NCI-H69 (cell line): ENCODE results near the gene CD207.
A peak's percentile ranks its signal among the peaks of the same experiment; 100 is the strongest.

ENCODE experiments used
- DNase-seq: peaks from one replicate; lab custom pipeline; 2025; lab: John Stamatoyannopoulos, UW

The CD207 gene

GRCh38 chr2:70793450-70793849, 42.2 kb downstream of the CD207 start:
- DNase-seq, result no peak

DNA sequence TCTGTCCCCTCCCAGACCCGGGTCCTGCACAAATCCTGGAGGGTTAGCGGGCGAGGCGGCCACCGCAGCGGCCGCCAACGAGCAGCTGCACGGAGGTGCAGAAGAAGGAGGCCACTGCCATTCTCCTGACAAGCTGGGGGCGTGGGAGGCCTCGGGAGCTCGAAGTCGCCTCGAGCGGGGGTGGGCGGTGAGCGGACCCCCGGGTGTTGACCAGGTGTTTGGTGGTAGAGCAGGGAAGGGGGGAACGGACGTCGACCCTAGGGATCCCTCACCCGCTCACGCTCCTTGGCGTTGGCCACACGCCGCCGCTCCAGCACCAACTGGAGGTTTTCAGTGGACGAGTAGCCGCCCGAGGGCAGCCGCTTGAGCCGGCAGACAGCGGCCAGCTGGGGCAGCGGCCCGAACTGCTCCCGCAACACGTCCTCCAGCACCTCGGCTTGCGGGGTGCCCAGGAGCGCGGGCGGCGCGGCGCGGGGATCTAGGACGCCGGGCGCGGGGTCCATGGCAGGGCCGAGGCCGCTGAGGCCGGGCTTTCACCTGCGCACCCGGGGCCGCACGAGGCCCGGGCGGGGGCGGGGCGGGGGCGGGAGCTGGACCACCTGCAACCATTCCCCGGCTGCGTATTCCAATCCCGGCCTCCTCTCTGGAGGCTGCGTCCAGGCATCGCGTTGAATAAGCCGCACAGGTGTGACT, 45.3 kb downstream of the CD207 start, which contains the start of gene FIGLA:
TSS of gene FIGLA (minus strand) at position 508 of the 693 bp plus-strand sequence. CDS start at position 503, 5 bp downstream.
- DNase-seq, result no peak

GRCh38 chr2:70789304-70790135, 46.1 kb downstream of the CD207 start:
- peak; percentile 54 for DNase-seq

DNA sequence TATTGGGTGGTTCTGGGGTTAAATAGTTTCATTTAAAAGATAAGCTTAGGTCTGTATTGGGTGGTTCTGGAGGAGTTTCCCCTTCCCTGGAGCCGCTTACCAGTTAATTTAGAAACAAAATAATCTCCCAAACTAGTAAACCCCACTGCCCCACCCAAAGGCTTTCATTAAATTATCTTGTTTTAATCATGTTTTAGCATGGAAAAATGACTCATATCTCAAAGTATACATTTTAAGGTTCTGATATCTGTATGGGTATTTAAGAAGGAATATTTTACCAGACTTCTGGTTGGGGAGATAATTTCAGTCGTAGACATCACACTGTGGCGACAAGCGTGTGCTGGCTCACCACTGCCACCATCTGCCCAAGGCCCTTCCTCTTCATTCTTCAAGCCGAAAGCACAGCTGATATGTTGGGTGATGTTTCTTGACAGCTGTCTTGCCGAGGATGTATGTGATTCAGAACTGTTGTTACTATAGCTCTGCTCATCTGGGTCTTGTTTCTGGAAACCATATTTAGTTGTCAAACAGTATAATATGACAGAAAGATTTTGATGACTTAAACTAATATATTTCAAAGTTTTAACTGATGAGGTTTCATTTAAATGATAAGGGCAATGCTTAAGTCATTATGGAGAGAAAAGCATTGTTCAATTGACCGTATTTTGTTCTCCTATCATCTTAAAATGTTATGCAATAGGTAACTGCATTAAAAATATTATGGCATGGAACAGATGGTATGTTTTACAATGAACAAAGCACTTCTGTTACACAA, 50.3 kb downstream of the CD207 start:
- DNase-seq, result peak; percentile 53

GRCh38 chr2:70784320-70784719, 51.3 kb downstream of the CD207 start:
- no peak for DNase-seq
